ENCODE measurements around the gene KIAA0232.

DNA sequence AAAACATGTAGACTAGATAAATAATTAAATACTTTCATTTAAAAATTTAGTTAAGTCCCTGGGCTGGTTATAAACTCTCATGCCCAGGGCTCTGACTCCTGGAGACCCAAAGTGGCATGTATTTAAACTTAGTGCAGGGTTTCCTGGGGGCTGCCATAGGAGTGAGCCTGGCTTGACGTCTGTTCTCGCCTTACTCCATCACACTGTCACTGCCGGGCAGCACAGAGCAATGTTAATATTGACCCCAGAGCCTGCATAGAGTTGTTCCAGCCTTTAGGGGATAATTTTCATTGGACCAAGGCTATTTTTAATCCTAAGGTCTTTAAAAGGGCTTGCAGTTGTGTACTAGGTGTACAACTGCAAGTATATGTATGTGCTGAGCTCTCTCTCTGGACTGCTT, 31.2 kb downstream of the KIAA0232 start:
- TF ChIP-seq, protein P1, sequence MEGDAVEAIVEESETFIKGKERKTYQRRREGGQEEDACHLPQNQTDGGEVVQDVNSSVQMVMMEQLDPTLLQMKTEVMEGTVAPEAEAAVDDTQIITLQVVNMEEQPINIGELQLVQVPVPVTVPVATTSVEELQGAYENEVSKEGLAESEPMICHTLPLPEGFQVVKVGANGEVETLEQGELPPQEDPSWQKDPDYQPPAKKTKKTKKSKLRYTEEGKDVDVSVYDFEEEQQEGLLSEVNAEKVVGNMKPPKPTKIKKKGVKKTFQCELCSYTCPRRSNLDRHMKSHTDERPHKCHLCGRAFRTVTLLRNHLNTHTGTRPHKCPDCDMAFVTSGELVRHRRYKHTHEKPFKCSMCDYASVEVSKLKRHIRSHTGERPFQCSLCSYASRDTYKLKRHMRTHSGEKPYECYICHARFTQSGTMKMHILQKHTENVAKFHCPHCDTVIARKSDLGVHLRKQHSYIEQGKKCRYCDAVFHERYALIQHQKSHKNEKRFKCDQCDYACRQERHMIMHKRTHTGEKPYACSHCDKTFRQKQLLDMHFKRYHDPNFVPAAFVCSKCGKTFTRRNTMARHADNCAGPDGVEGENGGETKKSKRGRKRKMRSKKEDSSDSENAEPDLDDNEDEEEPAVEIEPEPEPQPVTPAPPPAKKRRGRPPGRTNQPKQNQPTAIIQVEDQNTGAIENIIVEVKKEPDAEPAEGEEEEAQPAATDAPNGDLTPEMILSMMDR (IDR thresholded peaks at IDR 0.05): no peak
- TF ChIP-seq POLR2A (IDR thresholded peaks at IDR 0.05) (no peak), POLR2AphosphoS5 (IDR thresholded peaks at IDR 0.05) (no peak)

All from suprapubic skin (tissue), 4 donors.